HT1080 (cell line): ENCODE measurements around the gene COL6A2. TPM values are rescaled to one million over a fixed set of nuclear protein-coding genes. Genes with fewer than 3 reads are reported as not detected.
A peak's percentile ranks its signal among the peaks of the same experiment; 100 is the strongest.

Experiments used
- DNase-seq: peaks from one replicate; pipeline ENCODE4 v3.0.0-alpha.2; 2015; ENCODE audit warnings: low read depth
- total RNA-seq: library from RNA; depleted of rRNA; stranded (reverse); fragments of >200 nt; shearing (Covaris generic); gene quantifications from 2 replicates; pipeline ENCODE4 v1.2.3, GENCODE V29; 2014

Gene COL6A2
- total RNA-seq, 1 experiment from 2014 or later: 58.8 TPM

DNA sequence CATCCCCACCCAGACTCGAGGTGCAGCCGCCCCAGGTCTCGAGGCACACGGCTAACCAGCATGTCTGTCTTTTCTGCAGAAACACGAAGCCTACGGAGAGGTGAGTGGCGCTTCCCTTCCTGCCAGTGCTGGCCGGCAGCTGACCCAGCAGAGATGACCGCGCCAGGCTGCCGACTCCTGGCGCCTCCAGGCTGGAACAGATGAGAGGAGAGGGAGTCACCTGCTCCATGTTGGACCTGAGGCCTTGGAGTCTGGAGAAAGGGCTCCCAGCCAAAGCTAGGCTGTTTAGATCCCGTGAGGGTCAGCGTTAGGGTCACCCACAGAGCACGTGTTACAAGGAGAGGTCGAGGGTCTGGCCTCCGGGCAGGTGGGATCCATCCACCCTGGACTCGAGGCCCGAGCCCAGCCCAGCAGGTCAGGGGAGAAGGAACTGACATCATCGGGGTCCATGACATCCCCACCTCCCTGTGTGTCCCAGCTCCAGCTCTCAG, 14.9 kb downstream of the COL6A2 start:
- no peak for DNase-seq

DNA sequence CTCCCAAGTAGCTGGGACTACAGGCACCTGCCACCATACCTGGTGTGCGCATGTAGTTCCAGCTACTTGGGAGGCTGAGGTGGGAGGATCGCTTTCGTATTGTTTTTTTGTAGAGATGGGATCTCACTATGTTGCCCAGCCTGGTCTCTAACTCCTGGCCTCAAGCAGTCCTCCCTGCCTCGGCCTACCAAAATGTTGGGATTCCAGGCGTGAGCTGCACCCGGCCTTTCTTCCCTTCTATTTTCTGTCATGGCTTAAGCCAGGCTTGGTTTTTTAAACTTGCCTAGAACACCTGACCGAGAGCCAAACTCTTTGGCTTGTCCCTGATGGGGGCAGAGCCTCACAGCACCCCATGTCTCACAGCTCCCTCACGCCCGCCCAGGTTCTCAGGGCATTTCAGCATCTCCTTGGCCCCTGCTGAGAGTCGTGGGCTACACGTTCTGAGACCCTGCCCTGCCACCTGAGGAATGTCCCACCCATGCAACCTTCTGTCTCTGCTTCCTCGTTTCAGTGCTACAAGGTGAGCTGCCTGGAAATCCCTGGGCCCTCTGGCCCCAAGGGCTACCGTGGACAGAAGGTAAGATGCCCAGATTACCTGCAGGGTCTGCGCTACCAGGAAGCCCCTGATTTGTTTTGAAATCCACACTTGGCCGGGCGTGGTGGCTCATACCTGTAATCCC, 15.7 kb downstream of the COL6A2 start:
- DNase-seq: no peak

DNA sequence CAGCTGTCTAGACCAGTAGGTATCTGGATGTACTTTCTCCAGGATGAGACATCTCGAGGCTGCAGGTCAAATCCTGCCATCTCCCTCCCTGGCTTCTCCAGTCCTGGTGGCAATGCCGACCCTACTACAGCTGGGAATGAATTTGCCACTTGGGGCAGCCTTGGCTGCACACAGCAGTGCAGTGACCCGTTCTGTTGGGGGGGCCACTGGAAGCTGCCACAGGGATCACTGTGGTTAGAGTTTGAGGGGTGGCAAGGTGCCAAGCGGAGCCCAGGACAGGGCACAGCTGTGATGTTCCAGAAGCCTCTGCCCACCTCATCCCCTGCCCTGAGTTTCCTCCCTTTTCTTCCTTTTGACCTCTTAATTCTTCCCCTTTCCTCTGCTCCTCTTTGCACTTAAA, 17.1 kb downstream of the COL6A2 start:
- DNase-seq: no peak

DNA sequence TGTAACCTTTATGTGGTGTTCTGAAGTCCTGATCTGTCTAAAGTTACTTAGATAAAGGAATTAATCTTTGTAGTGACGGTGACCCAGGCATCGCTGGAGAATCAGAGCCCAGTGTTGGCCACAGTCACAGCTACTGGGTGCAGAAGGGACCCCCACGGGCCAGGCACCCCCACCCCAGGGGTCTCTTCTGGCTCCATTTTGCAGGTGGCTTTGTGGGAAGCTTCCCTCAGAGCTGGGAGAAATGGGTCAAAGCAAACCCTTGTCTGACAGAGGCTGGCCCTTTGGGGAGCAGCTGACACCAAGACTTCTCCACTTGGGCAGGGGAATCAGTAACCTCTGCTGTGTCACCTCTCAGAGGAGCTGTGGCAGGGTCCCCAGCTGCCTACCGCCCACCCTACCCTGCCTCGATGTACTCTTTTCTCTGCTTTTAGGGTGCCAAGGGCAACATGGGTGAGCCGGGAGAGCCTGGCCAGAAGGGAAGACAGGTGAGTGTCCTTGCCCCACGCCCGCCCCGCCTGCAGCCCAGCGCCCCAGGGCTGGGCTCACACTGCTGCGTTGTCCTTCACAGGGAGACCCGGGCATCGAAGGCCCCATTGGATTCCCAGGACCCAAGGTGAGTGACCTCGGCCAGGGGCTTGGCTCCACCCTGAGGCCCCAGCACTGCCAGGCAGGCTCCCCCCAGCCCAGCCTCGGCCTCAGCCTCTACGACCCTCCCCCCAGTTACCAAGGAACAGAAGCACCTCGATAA, 17.7 kb downstream of the COL6A2 start:
- DNase-seq: no peak

DNA sequence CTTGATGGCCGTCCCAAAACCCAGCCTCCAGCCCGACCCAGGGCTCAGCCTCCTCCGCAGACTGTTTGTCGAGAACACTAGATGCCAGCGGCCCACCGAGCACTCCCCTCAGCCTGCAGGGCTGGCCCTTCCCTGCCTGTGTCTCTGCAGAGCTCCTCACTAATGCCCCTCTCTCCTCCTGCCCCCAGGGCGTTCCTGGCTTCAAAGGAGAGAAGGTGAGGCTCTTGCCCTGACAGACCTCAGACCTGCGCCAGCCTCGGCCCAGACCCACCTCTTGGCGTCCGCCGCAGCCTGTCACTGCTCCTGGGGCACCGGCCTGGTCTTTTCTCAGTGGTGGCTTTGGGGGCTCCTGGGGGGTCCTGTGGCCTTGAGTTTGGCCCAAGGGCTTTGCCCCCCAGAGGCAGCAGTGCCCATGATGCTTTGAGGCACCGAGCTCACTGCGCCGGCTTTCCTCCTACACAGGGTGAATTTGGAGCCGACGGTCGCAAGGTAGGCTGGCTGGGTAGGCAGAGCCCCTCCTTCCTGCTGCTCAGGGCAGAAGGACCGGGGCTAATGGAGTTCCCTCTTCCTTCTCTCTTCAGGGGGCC, 18.4 kb downstream of the COL6A2 start:
- DNase-seq: no peak

DNA sequence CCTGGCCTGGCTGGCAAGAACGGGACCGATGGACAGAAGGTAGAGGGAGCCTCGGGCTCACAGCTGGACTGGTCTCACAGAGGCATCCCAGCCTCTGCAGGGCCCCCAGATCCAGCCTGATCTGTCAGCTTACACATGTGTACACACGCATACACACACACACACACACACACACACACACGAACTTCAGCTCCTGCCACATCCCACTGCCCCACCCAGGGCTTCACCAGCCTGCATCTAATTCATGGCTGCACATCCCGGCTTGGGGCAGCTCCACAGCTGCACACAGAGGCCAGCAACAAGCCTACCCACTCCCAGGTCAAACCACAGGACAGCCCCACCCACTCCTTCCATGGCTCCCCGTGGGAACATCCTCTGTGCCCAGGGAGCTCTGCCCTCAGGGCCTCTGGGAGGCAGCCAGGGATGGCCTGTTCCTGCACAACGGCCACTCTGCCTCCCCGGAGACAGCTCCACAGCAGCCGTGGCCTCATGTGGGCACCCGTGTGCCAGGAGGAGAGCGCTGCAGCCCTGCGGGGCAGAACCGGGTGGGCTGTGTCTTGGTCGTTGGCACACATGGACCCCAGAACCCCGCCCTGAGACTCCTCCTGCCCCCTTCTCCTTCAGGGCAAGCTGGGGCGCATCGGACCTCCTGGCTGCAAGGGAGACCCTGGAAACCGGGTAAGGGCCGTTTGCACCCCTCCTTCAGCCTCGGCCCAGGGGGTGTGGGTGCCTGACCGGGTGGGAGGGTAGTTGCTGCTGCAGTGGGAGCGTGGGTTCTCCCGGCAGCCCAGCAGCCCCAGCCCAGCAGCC, 19.1 kb downstream of the COL6A2 start:
- DNase-seq: peak; percentile 25

DNA sequence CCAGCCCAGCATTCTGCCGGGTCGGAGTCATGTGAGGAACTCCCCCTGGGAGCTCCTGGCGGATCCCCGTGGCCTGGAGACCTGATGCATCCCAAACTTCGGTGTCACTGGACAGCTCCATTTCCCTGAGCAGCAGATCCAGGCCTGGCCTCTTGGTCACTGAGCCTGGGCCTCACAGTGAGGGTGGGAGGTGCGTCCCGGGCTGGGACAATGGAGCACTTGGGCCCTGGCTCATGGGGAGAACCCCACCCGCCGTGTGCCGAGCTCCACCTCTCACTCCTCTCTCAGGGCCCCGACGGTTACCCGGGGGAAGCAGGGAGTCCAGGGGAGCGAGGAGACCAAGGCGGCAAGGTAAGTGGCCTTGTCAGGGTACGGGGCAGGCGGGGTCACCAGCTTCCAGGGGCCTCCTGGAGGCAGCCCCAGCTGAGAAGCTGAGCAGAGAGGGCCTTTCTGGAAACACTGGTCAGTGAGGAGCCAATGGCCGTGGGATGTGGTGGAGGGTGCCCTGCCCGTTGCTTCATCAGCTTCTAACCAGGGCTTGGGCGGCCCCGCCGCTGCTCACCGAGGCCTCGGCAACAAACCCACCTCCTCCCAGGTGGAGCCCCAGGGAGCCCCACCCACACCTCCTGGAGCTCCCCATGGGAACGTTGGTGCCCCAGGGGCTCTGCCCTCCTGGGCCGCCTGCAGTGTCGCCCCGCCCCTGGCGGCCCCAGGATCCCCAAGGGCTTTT, 19.8 kb downstream of the COL6A2 start:
- no peak for DNase-seq

DNA sequence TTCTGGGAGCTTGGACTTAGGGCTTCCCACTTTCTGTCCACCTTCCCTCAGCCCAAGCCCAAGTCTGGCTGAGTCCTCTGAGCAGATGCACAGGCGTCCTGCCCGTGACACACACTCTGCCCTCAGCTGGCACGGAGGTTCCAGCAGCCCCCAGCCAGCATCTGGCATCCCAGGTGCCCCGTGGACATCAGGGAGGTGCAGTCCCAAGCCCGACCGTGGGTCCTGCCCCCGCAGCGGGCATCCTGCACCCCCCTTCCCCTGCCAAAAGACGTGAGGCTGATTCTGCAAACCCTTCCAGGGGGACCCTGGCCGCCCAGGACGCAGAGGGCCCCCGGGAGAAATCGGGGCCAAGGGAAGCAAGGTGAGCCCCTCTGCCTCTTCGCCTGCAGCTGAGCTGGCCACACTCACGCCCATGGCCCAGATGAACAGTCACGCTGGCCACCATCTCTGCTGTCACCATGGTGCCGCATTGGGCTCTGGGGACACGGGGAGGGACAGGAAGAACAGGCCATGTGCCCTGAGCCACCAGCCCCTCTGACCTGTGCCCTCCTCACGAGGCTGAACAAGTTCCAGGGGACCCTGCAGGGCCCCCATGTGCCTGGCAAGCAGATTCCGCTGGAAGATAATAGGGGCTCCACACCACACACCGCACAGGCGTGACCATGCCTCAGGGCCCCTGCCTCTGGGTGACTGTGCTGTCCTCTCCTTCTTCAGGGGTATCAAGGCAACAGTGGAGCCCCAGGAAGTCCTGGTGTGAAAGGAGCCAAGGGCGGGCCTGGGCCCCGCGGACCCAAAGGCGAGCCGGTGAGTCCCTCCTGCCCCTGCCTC, 20.6 kb downstream of the COL6A2 start:
- DNase-seq: no peak

DNA sequence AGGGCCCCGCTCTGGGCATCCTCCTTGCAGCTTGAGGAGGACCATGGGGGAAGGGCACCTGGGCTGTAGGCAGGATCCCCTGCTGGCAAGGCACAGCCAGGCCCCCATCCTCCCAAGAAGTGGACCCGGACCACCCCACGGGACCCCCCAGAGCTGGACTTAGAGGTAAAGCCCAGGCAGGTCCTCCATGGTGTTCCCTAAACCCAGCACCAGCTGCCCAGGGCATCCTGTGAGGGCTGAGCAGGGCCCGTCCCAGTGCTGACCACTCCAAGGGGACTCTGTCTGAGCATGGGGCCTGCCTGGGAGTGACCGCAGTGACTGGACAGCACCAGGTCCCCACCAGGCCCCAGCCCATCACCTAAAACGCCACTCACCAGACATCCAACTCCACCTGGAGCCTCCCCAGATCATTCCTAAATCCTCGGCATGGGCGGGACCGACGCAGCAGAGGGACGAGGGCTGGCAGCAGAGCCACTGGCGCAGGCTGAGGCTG, 21.3 kb downstream of the COL6A2 start:
- DNase-seq: no peak

DNA sequence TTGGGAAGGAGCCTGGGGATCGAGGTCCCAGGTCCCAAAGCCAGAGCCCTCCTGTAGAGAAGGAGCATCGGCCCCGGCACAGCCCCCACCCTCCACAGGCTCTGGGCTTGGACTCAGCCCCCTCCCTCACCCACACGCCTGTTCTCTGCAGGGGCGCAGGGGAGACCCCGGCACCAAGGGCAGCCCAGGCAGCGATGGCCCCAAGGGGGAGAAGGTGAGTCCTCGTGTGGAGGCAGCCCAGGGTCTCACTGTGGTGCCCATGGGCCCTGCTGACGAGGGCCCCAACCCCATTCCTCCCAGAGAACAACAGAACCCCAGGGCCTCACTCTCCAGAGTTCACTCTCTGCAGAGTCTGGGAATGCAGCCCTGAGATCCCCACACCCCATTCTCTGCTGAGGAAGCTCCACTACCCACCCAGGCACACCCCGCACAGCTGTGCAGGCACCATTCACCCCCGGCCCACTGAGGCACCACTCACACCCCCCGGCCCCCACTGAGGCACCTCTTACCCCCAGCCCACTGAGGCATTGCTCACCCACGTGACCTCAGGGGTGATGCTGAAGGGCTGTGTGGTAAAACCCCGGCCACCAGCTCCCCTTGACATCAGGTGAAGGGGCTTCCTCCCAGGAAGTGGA, 21.8 kb downstream of the COL6A2 start:
- DNase-seq: no peak

DNA sequence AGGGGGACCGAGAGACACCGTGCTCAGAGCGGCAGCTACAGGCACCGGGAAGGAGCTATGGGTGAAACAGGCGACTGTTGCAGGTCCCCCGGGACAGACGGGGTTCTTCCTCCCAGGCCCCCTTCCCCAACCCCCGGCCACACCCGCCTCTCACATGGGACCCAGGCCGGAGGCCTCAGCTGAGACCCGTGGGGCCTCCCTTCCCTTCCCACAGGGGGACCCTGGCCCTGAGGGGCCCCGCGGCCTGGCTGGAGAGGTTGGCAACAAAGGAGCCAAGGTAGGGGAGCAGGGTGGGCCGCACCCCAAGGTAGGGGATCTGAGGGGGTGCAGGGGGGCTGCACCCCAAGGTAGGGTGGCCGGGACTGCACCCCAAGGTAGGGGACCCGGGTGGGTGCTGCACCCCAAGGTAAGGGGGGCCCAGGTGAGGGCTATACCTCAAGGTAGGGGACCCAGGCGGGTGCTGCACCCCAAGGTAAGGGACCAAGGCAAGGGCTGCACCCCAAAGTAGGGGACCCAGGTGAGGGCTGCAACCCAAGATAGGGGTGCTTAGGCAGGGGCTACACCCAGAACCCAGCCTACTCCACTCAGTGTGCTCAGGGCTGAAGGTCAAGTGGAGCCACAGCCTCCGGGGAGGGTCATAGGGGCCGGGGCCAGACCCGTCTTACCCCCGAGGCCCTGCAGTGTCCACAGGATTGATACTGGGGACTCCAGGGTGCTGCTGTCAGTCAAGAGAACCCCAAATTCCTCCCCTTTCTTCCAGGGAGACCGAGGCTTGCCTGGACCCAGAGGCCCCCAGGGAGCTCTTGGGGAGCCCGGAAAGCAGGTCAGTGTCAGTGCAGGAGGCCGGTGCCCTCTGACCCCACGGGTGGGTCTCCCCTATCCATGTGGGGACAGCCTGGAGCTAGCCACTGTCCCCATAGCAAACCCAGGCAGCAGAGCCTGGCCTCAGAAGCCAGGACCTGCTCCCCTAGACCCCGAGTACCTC, 22.7 kb downstream of the COL6A2 start:
- DNase-seq: no peak

DNA sequence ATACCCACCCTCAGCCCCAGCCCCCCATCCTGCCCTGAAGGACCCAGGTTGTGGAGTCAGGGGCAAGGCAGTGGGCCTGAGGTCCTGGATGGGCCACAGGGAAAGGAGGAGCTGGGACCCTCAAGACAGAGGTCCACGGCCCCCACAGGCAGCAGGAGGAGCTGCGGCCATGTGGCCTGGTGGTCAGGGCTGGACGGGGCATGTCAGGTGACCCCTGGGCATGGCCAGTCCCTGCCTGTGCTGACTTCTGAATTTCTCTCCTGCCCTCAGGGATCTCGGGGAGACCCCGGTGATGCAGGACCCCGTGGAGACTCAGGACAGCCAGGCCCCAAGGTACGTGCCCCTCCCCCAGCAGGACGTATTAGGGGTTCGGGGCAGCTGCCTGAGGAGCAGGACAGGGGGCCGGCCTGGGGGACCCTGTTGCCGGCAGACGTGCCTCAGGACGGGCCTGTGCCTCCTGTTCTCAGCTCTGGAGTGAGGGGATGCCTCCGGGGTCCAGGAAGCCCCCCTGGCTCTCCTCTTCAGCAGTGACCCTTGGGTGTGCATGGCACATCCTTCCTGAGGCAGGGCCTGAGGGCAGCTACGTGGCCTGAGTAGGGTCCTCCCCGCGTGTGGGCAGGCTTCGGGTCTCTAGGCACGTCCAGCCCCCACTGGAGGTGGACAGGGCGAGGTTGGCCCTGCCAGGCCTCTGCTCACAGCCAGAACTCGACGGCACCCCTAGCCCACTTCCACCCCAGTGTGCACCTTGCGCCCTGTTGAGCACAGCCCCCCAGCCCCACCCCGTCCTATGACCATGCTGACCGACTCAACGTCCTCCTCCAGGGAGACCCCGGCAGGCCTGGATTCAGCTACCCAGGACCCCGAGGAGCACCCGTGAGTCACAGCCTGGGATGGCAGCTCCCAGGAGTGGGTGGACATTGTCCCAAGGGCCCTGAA, 23.6 kb downstream of the COL6A2 start:
- no peak for DNase-seq

DNA sequence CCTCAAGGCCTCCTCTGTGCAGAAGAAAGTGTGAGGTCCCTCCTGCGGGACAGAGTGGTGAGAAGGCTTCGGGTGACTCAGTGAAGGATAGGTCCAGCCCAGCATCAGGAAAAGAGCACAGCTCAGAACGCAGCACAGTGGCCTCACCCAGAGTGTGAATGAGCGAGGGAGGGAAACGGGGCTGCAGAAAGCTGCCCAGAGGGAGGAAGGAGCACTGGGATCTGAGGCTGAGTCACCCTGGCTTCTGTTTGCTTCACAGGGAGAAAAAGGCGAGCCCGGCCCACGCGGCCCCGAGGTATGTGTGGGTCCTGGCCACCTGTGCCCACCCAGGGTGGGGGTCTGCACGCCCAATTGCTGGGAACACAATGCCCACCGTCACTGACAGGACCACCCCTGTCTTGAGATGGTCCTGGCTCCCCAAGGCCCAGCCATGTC, 24.3 kb downstream of the COL6A2 start:
- DNase-seq: peak; percentile 92

DNA sequence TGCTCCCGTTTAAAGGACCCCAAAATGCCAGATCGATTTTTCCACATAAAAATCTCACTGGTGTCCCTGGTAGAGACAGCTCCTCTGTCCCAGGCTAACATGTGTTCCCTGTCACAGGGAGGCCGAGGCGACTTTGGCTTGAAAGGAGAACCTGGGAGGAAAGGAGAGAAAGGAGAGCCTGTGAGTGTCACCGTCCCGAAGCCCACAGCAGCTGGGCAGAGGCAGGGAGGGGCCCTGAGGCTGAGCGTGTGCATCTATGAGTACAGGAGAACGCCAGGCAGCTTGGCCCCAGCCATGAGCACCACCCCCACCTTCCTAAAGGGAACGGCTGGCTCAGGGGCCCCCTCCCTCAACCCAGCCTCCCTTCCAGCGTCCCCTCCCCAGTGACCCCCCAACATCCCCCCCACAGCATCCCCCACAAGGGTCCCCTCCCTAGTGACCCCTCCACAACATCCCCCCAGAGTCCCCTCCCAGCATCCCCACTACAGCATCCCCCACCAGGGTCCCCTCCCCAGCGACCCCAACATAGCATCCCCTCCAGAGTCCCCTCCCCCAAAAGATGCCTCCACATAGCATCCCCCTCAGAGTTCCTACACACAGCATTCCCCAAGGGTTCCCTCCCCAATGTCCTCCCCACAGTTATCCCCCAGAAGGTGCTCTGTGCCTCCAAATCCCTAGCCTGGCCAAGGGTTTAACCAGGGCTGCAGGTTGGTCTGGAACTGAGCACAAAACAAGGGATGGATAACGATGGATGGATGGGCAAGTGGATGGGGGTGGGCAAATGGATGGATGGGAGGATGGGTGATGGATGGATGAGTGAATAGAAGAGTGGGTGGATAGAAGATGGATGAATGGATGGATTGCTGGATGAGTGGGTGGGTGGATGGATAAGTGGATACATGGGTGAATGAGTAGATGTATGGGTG, 25.1 kb downstream of the COL6A2 start:
- DNase-seq: no peak

DNA sequence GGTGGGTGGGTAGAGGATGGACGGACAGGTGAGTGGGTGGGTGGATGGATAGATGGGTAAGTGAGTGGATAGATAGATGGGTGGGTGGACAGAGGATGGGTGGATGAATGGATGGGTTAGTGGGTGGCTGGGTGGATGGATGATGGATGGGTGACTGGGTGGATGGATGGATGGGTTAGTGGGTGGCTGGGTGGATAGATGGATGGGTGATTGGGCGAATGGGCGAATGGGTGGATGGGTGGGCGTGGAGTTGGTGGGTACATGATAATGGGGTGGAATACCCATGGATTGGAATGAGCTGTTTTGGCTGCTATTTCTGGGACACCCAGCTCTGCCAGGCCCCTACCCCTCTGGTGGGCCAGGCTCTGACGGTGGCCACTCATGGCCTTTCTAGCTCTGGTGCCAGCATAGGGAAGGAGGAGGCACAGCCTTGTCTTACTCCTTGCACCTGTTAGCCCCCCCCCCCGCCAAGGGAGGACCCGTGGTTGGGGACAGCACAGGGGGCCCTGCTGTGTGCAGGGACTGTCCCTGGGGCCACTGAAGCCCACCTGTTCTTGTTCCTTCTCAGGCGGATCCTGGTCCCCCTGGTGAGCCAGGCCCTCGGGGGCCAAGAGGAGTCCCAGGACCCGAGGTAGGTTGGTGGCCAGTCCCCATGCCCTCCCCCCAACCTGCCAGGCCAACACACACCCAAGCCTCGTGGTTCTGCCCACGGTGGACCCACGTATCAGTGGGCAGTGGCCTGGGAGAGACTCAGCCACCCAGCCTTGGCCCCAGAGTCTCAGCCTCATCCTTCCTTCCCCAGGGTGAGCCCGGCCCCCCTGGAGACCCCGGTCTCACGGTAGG, 26.4 kb downstream of the COL6A2 start:
- DNase-seq: no peak
